NCI-H345 treated with DMSO at 0.1 percent for 48 hours (cell line): Measurements from ENCODE around the gene PTPRD.
A peak's percentile ranks its signal among the peaks of the same experiment; 100 is the strongest.

Source experiments
- DNase-seq: peaks from one replicate; lab custom pipeline; 2025; ENCODE audit not compliant: unreplicated experiment; lab: John Stamatoyannopoulos, UW

PTPRD gene

DNA sequence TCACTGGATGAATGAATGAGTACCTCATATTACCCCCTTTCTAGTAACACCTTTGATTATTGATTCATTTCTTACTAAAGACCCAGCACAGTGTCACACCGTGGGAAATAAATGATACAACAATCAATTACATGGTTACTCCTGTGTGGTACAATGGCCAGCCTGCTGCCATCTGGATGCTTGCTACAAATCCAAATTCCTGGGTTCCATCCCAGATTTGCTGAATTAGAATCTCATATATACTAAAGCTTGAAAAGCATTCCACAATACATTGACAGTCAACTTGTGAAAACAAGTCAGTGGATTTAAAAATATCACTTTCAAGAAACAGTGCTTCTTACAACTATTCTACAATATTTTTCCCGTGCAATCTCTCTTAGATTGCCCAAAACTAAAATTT, 989.3 kb downstream of the PTPRD start:
- DNase-seq: no peak

DNA sequence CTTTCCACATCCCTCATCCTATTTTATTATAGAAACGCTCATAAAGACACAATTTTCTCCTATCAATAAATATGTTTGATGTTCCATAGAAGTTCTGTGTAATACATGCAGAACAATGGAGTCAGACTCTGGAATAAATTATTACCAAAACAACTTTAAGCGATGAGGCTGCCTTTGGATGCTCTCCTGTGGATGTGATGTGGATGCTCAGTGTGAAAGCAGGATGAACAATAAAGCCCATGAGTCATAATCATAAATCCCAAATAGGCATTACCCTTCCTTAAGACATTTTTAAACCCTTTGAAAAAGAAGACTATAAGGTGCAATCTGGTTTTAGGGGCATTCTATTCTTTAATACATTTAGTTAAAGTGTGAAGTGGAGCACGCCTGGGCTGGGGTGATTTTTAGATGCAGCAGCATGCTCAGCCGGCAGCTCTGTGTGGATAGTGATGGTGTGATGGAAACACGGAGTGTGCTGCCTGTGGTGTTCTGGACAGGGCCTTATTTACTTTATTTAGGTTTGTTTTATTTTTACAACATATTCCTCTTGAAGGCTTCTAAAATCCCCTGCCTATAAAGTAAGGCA, 991.4 kb downstream of the PTPRD start:
- no peak for DNase-seq

DNA sequence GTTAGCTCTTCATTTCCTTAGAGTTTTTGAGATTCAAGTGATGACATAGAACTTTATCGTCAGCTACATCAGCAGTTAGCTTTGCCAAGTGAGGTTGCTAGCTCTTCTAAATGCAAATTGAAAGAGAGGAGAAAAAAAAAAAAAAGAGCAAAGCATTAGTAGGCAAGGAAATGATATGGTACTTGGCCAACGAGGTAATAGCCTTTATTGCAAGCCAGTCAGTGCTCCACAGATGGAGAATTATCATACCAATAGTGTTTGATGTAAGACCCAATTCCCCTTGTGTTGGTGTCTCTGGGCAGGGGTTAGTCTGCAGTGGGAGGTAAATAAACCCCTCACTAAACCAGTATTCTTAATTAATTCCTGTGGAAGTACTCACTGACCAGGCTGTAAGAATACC, 992.1 kb downstream of the PTPRD start:
- DNase-seq: no peak

DNA sequence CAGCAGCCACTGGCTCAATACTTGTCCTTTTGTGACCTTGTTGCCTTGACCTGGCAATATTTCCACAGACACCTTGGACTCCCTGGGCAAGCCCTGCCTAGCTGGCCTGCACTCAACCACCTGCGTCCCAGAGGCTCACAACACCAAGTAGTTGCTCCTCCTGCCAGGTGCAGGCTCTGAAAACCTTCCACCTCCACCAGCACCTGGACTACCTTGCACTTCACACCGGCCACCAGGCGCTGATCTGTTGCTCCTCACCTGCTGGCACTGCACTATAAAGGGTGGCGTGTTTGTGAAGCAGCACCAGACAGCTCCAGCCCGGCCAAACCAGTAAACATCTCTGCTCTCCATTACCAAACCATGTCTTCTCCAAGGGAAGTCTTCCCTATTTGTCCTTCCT, 997.7 kb downstream of the PTPRD start:
- no peak for DNase-seq

DNA sequence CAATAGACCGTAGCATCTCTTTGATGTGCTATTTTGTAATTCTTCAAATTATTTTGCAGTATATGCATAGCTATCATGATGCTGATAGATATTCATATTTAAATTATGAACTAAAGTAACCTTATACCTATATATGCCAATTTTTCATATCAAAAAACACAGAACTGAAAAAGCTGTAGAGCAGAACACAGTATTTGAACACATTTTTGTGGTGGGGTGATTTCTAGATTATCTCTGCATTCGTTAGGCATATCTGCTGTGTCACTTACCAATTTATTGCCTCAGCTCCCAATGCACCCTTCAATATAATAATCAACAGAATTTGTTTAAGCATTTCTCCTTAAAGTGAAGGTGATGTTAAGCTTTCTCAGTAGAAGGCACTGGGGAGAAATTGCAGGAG, 998.2 kb downstream of the PTPRD start:
- DNase-seq: no peak

DNA sequence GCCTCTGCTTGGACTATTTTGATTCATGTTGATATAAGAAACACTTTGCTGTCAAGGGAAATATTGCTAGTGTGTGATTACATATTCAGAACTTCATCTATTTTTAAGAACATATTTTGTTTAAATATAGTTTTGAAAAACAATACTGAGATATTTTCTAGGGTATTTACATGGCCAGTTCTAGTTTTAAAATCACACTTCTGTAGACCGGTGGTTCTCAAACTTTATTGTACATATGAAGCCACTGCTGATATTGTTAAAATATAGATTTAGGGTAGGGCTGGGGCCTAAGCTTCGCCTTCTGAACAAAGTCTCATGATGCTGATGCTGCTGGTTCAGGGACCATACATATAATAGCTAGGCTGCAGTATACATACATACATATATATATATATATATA, 1000.0 kb downstream of the PTPRD start:
- DNase-seq: no peak

DNA sequence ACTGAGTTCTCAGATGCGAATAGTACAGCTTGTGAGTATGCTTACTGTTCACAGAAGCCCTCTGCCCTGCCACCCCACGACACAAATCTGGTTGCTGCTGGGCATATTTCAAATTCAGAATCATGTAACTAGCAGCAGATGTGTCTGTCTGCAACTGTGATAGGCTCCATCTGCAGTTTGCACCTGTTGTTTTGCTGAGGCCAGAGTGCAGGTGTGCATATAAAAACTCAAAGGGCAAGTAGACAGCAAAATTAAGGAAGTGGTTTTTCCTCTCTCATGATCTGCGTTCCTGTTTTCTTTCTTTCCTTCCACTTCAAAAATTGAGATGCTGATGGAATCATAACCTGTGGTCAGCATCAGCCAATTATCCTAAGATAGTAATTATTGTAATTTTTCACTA, 1000.5 kb downstream of the PTPRD start:
- peak; percentile 83 for DNase-seq

DNA sequence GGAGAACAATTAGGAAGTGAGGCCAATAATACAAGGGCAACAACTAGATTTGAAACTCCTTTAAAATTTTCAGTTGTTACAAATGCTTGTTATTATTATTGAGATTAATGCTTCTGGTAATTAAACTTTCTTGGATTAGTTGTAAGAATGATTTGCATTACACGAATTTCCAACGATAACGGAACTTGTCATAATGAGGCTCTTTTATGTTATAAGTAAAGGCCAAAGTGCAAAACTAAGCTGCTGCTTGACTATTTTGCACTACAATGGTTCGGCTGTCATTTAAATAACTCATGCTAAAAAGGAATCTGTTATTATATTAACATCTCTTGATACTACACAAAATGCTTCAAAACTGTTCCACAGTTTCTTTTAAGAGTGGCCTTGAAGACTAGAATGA, 1007.1 kb downstream of the PTPRD start:
- no peak for DNase-seq

DNA sequence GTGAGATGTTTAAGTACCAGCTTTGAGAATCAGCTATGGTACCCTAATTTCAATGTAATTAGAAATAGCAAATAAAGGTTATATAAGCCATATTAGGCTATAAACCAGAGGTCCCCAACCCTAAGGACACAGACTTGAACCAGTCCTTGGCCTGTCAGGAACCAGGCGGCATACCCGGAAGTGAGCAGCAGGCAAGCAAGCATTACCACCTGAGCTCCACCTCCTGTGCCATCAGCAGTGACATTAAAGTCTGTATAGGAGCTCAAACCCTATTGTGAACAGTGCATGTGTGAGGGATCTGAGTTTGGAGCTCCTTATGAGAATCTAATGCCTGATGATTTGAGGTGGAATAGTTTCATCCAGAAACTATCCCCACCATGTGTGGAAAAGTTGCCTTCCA, 1009.5 kb downstream of the PTPRD start:
- DNase-seq: no peak

DNA sequence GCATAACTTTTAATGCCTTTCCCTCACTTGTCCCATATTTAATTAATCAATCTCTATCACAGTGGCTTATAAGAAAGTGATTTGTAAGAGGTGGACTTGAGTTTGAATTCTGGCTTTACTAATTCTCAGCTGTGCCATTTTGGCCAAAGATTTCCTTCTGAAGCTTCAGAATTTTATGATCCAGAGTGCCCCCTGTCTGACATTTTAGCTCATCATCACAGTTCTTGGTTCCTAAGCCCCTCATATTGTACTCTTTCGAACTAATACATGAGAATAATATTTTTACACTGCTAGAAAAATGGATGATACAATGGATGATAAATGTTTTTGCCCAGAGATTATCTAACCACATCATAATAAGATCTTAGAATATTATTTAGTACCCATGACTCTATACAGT, 1014.1 kb downstream of the PTPRD start:
- no peak for DNase-seq

DNA sequence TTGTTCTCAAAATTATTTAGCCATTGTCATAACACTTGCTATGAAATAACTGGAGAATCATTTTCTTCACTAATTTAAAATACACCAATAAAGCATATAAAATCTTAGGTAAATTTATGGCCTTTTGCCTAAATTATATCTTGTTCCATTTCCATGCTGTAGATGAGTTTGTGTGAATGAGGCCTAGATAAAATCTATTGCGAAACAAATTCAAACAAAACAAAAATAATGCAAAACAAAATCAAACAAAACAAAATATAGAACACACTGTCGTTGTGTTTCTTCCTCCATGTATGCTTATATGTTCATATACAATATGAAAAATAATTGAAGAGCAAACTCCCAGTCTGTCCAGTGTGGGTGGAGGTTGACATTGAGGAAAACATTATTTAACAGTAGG, 1020.7 kb downstream of the PTPRD start:
- no peak for DNase-seq

DNA sequence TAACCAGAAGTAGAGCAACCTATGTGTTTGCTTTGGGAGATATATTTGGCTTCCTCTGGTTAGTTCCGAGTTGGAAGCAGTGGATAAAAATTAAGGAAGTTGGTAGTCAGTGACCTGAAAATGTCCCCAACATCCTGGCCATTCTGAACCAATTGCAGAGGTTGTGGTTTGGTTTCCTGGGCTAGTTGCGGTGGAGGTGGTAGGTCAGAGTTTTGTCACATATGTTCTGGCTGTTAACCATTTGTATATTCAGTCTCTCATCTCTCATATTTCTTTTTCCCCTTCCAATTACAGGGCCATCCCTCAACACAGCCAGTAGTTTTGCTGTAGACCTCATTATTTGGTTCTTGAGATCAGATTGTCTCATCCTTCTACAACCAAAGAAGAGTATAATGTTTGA, 1026.9 kb downstream of the PTPRD start:
- no peak for DNase-seq

DNA sequence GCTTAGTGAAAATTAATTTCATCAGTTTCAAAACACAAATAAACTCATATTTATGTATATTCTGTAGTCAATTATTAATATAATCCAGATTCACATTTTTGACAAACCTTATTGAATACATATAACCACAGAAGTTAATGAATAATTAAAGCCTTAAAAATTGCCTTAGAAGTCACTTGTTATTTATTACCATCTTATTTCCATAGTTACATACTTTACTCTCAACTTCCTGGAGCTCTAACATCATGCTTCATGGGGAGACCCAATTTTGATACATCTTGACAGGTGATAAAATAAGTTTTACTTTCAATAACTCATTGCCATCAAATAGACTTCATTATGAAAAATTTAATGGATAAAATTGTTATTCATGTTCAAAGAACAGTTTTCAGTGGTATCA, 1038.7 kb downstream of the PTPRD start:
- DNase-seq: no peak

DNA sequence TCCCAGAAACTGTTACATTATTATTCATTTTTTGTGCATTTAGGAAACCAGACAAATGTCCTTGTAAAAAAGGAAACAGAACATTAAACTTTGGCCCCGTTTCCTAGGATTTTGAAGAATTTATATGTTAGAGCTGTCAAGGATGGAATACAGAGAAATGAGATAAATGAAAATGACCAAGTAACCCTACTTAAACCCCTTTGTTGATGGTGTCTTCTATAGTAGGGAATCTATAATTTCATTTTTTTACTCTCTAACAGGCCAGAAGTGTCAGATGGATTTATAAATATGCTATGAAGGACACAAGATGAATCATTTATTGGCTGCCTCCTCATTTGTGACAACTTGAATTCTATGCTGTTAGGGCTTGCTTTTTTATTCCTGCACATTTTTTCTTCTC, 1047.1 kb downstream of the PTPRD start:
- DNase-seq: no peak

DNA sequence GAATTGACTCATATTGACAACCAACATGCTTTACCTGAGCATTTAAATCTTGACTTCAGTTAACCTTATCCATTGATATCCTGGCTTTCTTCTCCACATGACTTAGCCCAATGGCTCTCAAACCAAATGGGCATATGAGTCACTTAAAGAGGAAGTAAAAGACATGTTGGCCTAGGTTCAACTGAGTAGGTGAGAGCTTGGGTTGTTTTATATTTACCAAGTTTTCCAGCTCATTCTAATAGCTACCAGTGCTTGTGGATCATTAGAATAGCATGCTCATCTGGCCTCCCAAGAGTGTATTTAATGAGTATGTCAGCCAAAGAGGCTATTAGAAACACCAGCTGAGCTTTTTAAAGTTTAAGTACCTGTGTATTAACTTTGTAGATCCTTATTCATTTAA, 1049.0 kb downstream of the PTPRD start:
- no peak for DNase-seq

DNA sequence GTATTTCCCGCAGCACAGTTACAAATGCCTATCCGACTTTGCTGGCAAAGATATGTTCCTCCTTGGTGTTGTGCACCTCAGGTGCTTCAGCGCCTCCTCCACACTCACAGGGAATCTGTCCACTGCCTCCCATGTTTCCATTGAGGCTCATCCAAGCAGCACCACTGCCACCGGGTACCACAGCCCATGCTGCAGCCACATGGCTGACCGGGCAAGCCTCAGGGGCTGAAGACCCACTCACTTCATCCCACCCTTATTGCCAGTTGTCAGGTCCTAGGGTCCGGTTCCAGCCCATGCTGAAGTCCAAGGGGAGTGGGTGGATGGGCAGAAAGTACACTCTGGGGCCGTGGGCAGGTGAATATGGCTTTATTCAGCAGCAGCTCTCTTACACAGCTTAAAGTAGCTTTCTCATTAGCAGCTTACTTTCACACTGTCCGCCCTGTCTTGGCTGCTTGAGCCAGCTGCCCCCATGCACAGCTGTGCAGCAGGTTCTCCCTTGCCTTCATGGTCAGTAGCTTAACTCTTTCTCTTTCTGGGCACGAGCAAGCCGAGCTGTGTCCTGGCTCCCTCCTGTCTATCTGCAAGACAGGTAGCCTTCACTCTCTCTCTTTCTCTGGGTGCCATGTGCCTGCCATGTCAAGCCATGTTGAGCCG, 1052.3 kb downstream of the PTPRD start:
- no peak for DNase-seq

DNA sequence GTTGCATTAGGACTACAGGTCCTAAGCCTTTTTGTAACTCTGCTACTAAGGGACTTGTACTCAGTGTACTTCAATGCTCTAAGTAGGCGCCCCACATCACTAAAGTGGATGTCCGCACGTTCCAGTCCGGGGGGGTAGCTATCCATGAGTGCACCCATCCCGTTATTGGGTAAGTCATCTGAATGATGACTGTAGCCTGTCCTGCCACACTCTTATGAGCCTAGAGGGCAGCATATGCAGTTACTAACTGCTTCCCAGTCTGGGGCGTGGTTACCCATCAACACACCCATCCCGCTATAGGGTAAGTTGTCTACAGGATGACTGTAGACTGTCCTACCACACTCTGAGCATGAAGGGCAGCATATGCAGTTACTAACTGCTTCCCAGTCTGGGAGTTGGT, 1053.9 kb downstream of the PTPRD start:
- no peak for DNase-seq

DNA sequence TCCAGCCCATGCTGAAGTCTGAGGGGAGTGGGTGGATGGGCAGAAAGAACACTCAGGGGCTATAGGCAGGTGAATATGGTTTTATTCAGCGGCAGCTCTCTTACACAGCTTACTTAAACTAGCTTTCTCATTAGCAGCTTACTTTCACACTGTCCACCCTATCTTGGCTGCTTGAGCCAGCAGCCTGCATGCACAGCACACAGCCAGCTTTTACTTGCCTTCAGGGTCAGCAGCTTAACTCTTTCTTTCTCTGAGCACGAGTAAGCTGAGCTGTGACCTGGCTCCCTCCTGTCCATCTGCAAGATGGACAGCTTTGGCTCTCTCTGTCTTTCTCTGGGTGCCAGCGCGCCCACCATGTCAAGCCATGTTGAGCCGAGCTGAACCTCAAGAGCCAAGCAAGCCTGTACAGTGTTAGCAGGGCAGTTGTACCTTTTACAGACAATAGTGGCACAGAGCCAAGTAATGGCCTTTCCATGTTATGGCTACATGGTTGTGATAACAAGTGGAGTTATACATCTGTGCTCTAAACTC, 1054.9 kb downstream of the PTPRD start:
- no peak for DNase-seq

DNA sequence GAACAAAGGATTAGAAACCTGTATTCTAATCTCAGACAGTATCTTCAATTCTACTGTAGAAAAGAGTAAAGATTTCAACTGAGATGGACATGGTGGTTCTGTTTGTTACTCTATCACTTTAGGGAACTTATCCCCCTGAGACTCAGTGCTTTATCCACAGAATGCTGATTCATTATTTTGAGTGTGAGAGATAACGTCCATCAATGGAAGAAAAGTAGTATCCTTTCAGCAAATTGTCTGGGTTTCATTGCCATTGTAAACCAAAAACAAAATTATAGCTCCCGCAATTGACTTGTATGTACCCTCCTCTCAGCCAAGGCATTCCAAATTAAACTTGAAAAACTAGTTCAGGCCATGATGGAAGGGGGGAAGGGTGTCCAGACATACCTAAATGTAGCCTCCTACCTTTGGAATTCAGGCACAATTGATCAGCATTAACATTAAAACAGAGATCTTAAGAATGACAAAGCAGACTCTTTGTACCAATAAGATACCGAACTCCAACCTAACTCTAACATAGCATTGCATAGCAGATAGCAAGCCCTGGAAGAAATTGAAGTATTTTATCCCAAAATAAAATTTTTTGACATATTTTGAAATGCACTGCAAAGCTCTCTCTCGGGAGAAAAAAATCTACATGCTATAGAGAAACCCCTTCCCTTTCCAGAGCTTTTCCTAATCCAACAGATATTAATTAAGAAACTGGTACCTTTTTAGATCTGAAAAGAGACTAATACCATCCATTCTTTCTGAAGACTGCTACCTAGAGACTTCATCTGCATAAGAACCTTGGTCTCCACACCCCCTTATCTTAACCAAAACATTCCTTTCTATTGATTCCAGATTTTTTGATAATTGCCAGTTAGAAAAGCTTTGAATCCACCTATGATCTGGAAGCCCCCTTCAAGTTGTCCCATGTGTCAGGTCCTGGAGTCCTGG, 1055.7 kb downstream of the PTPRD start:
- DNase-seq: no peak

DNA sequence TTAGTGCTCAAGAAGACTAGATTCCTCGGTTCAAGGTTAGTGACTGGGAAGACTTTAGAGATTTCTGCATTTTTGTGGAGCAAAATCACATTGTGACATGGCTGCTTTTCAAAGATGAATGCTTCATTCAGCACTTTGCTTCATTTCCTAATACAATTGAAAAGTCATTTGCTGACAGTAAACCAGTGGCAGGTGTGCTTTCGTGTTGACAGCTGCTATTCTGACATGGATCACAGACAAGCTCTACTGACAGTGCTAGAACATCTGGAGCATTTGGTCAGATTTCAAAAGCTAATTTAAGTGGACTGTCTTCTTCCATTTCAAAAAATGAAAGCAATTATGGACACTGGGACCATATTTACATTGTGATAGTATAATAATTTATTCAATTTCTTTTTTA, 1060.1 kb downstream of the PTPRD start:
- DNase-seq: no peak

DNA sequence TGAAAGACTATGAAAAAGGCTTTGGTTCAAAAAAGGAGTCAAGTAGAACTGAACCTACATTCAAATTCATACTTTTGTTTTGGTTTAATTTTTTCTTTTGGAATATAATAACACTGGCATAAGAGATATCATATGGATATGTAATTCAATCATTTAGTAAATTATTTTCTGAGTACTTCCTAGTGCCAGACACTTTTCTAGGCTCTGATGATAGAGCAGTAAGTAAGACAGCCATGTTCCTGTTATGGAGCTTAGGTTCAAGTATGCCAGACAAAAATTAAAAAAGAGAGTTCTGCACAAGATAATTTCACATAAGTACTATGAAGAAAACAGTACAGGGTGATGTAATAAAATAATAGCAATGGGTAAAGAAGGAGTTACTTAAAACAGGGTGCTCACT, 1074.0 kb downstream of the PTPRD start:
- DNase-seq: no peak

DNA sequence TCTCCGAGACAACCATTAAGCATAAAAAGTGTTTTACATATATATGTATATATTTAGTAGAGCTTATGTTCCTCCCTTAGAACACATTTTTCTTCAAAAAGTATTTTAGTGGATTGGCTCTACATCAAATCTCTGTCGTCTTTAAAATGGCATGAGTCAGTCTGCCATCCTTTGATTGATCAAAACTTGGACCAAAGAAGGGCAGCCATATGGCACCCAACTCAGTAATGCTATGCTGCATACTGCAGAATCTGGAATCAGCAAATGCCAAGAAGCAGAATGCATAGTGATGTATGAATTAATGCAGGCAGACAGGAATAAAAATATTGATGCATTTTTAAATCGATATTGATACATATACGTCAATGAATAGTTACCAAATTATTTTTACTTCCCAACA, 1074.4 kb downstream of the PTPRD start:
- no peak for DNase-seq
